Measurements from ENCODE around the gene TSEN54. TPM values are rescaled to one million over a fixed set of nuclear protein-coding genes. Genes with fewer than 3 reads are reported as not detected.

The TSEN54 gene
- polyA plus RNA-seq, 4 donors = 20.8 to 71.0 (median 45.0) TPM

GRCh38 chr17:75536366-75536765 lies 20.0 kb downstream of the TSEN54 start:
- no peak for DNase-seq (ENCODE audit: low read depth in 4 of 4, low spot score in 3 of 4)

- DNase-seq (ENCODE audit: low read depth in 4 of 4, low spot score in 3 of 4) = no peak
These were observed 23.8 kb downstream of the TSEN54 start for GRCh38 chr17:75539967-75540729.

- no peak for DNase-seq (ENCODE audit: low read depth in 4 of 4, low spot score in 3 of 4)
These were observed 24.7 kb downstream of the TSEN54 start for GRCh38 chr17:75540923-75541503.

- DNase-seq (ENCODE audit: low read depth in 4 of 4, low spot score in 3 of 4) = no peak
These were observed 25.9 kb downstream of the TSEN54 start for GRCh38 chr17:75542229-75542628.

GRCh38 chr17:75542728-75543336 lies 26.5 kb downstream of the TSEN54 start:
- DNase-seq (ENCODE audit: low read depth in 4 of 4, low spot score in 3 of 4) = no peak

- no peak for DNase-seq (ENCODE audit: low read depth in 4 of 4, low spot score in 3 of 4)
These were observed 27.9 kb downstream of the TSEN54 start for GRCh38 chr17:75544250-75544649.

- no peak for DNase-seq (ENCODE audit: low read depth in 4 of 4, low spot score in 3 of 4)
These were observed 29.9 kb downstream of the TSEN54 start for GRCh38 chr17:75546181-75546580.

- no peak for DNase-seq (ENCODE audit: low read depth in 4 of 4, low spot score in 3 of 4)
These were observed 30.8 kb downstream of the TSEN54 start for GRCh38 chr17:75547091-75547490.

GRCh38 chr17:75548813-75549212 lies 32.5 kb downstream of the TSEN54 start:
- DNase-seq (ENCODE audit: low read depth in 4 of 4, low spot score in 3 of 4) = no peak

GRCh38 chr17:75549246-75550138 lies 33.2 kb downstream of the TSEN54 start:
- DNase-seq (ENCODE audit: low read depth in 4 of 4, low spot score in 3 of 4) = peak in 1 of 4 donors; percentile 73

- no peak for DNase-seq (ENCODE audit: low read depth in 4 of 4, low spot score in 3 of 4)
These were observed 33.8 kb downstream of the TSEN54 start for GRCh38 chr17:75550139-75550465.

- no peak for DNase-seq (ENCODE audit: low read depth in 4 of 4, low spot score in 3 of 4)
These were observed 34.9 kb downstream of the TSEN54 start for GRCh38 chr17:75551266-75551665.

- no peak for DNase-seq (ENCODE audit: low read depth in 4 of 4, low spot score in 3 of 4)
These were observed 36.3 kb downstream of the TSEN54 start for GRCh38 chr17:75552425-75553294.

GRCh38 chr17:75553295-75554110 lies 37.2 kb downstream of the TSEN54 start:
- DNase-seq (ENCODE audit: low read depth in 4 of 4, low spot score in 3 of 4) = no peak

- DNase-seq (ENCODE audit: low read depth in 4 of 4, low spot score in 3 of 4) = no peak
These were observed 39.4 kb downstream of the TSEN54 start for GRCh38 chr17:75555679-75556153.

- DNase-seq (ENCODE audit: low read depth in 4 of 4, low spot score in 3 of 4) = peak; percentile 67 to 79 (median 73)
These were observed 40.9 kb downstream of the TSEN54 start for GRCh38 chr17:75557075-75557851.

- no peak for DNase-seq (ENCODE audit: low read depth in 4 of 4, low spot score in 3 of 4)
These were observed 41.7 kb downstream of the TSEN54 start for GRCh38 chr17:75557852-75558665.
